LNCaP clone FGC (cell line): ENCODE data around the gene INHBE.
"Not testable (repeated sequence)": the region's sequence is repeated elsewhere in the genome, so short reads cannot be mapped to it uniquely, and the experiment has no call there.

Experiments
- DNase-seq: peaks from one replicate; pipeline ENCODE4 v3.0.0-alpha.2; 2011; ENCODE audit warnings: low read depth
- H3K4me3 ChIP-seq: 2 replicates; pipeline ENCODE4 v1.5.1; 2011; ENCODE audit warnings: mild to moderate bottlenecking, low read depth, low read length, control low read depth
- TF ChIP-seq, protein P1 (sequence below): IDR thresholded peaks from 2 replicates; pipeline ENCODE4 v1.5.1; 2012; ENCODE audit warnings: mild to moderate bottlenecking; ENCODE audit not compliant: control insufficient read depth, insufficient read depth; ENCODE audit errors: extremely low read depth

Gene INHBE

DNA sequence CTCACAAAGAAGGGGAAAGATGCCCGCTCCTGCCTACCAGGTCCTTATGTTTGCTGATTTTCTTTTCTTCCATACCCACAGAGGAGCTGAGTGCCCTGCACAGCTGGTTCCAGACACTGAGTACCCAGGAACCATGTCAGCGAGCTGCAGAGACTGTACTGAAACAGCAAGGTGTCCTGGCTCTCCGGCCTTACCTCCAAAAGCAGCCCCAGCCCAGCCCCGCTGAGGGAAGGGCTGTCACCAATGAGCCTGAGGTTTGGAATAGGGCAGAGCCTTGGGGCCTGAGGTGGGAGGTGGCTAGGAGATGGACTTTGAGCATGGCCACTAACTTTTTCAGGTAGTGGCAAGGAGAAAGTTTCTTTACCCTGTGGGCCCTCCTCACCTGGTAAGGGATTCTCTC lies 35.0 kb downstream of the INHBE start:
- TF ChIP-seq, protein P1, sequence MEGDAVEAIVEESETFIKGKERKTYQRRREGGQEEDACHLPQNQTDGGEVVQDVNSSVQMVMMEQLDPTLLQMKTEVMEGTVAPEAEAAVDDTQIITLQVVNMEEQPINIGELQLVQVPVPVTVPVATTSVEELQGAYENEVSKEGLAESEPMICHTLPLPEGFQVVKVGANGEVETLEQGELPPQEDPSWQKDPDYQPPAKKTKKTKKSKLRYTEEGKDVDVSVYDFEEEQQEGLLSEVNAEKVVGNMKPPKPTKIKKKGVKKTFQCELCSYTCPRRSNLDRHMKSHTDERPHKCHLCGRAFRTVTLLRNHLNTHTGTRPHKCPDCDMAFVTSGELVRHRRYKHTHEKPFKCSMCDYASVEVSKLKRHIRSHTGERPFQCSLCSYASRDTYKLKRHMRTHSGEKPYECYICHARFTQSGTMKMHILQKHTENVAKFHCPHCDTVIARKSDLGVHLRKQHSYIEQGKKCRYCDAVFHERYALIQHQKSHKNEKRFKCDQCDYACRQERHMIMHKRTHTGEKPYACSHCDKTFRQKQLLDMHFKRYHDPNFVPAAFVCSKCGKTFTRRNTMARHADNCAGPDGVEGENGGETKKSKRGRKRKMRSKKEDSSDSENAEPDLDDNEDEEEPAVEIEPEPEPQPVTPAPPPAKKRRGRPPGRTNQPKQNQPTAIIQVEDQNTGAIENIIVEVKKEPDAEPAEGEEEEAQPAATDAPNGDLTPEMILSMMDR: no peak
- no peak for DNase-seq
- H3K4me3 ChIP-seq: no peak overlapping the region

DNA sequence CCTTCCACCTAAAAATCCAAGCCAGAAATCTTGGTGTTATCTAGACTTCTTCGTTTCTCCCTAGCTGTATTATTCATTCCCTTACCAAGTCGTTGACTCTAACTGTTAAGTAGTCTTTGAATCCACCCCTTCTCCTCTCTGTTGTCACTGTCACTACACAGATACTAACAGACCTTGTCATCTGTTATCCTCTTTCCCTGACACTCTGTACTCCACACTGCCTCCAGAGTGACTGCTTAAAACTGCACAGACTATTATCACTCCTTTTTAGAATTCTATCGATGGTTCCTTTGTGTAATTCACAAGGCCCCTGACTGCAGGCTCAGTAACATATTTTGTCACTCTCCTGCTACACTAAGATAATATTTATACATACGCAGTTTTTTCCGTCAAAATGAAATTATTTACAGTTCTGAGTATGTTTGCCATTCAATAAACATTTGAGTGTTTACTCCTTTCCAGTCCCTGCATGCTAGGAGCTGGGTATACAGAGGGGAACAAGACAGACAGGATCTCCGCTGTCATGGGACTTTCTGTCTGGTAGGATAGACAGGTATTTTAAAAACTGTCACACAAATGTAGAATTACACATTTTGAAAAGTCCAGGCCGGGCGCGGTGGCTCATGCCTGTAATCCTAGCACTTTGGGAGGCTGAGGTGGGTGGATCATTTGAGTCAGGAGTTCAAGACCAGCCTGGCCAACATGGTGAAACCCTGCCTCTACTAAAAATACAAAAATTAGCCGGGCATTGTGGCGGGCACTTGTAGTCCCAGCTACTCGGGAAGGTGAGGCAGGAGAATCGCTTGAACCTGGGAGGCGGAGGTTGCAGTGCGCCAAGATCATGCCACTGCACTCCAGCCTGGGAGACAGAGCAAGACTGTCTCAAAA lies 36.5 kb downstream of the INHBE start:
- DNase-seq: no peak
- no peak overlapping the region for H3K4me3 ChIP-seq
- TF ChIP-seq, protein P1: peak; percentile 26; the same call in 1 of the 2 replicates

DNA sequence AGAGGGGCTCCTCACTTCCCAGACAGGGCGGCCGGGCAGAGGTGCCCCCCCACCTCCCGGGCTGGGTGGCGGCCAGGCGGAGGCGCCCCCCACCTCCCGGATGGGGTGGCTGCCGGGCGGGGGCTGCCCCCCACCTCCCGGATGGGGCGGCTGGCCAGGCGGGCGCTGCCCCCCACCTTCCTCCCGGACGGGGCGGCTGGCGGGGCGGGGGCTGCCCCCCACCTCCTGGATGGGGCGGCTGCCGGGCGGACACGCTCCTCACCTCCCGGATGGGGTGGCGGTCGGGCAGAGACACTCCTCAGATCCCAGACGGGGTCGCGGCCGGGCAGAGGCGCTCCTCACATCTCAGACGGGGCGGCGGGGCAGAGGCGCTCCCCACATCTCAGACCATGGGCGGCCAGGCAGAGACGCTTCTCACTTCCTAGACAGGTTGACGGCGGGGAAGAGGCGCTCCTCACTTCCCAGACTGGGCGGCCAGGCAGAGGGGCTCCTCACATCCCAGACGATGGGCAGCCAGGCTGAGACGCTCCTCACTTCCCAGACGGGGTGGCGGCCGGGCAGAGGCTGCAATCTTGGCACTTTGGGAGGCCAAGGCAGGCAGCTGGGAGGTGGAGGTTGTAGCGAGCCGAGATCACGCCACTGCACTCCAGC lies 40.1 kb downstream of the INHBE start:
- not testable (repeated sequence) for DNase-seq, H3K4me3 ChIP-seq

DNA sequence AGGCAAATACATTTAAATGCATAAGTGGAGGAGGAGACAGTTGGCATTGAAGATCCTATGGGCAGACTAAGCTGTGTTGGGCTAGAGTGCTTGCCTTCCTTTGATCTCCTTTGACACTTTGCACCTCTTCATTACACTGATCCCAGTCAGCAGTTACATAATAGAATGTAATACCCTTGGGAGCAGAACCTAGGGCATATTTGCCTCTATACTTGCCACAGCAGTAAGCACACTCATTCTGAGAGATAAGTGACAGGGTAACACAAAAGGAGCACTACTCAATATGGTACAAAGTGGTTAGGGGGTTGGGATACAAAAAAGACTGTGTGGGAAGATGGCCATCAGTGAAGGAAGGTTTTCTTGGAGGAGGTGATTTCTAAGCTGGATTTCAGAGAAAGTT lies 41.7 kb downstream of the INHBE start:
- no peak for DNase-seq
- TF ChIP-seq, protein P1: no peak
- H3K4me3 ChIP-seq: no peak overlapping the region

DNA sequence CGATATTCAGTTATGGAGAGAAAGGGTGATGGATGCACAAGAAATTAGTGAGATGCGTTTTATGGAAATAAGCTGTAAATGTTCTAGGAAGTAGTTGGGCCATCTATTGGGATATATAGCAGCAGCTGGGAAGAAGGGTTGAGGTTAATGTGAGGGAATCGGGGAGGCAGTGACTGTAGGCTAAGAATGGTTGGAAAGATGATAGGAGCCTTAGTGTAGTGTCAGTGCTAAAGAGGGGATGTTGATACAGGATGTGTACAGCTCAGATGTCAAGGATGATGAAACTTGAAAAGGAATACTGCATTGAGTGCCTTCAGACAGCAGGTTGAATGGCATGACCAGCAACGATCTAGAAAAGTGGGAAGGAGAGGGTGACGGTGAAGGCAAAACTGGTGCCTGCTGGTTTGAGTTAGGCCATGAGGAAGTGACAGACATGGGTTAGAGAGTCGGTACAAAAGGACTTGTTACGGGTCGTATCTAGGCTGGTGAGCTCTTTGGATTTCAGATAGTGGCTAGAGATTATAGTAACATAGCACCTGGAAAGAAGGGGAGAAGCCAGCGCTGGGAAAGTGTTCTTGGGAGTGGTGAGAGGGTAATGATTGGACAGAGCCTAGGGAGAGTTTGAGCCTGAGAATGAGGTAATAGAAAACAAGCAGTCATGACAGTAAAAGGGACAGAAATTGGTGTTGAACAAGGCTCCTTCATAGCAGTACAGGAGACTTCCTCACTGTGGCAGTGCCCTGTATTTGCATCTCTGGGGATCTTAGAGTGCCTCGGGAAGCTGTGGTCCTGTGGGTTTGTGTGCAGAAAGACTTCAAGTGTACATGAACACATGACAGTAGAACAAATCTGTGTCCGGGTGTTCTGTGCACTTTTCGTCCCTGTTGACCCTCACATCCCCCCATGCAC lies 42.4 kb downstream of the INHBE start:
- DNase-seq: no peak
- TF ChIP-seq, protein P1: no peak
- no peak overlapping the region for H3K4me3 ChIP-seq

DNA sequence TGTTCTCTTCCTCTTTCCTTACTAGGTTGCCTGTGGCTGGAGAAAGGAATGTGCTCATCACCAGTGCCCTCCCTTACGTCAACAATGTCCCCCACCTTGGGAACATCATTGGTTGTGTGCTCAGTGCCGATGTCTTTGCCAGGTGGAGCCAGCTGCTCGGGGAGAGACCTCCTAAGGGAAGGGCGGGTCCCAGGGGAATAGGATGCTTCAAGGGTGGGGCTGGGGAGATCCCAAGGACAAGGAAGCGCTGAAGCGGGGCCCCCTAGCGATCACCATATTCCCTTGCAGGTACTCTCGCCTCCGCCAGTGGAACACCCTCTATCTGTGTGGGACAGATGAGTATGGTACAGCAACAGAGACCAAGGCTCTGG lies 43.0 kb downstream of the INHBE start:
- DNase-seq: no peak
- H3K4me3 ChIP-seq: no peak overlapping the region
- TF ChIP-seq, protein P1: no peak

DNA sequence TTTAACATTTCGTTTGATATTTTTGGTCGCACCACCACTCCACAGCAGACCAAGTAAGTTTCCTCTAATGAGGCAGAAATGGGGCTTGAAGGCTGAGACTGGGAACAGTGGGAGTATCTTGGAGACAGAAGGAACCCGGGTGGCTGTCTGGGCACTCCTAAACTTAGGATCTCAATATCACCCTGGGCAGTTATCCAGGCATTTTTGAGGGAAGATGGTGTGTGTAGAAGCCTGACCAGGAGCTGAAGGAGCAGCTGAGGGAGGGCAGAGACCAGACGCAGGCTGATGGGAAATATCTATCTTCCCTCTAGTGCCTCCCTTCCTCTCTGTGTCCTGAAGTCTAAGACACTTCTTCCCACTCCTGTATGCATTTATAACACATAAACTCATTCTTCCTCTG lies 43.5 kb downstream of the INHBE start:
- TF ChIP-seq, protein P1: no peak
- DNase-seq: no peak
- no peak overlapping the region for H3K4me3 ChIP-seq
